GM12873 (cell line): ENCODE data around the gene ZFP69B.

Experiments
- CTCF ChIP-seq: IDR thresholded peaks from 2 replicates; pipeline ENCODE4 v1.5.1; 2012; ENCODE audit warnings: low read depth, mild to moderate bottlenecking, moderate library complexity, low read length, control low read depth; ENCODE audit not compliant: insufficient read depth; ENCODE audit errors: missing control alignments

Gene ZFP69B

GRCh38 chr1:40439247-40439646 is 11.0 kb upstream of the ZFP69B start:
- no peak for TF ChIP-seq CTCF

- TF ChIP-seq CTCF: no peak
Measured at GRCh38 chr1:40450495-40451237, 390 bp downstream of the ZFP69B start.

DNA sequence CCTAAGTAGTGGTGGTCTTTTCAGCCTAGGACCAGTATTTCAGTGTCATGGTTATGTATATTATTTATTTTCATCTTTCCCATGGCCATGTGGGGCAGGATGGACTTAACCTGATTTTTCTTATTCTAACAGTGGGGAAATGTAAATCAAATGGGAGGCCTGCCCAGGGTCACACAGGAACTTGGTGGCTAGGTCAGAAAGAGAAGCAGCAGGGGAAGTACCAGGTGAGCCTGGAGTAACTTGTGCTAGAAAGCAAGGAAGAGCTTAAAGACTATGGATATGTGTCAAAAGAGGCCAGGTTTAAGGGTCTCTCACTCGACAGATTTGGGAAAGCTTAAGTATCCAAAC is 936 bp downstream of the ZFP69B start:
- no peak for TF ChIP-seq CTCF

DNA sequence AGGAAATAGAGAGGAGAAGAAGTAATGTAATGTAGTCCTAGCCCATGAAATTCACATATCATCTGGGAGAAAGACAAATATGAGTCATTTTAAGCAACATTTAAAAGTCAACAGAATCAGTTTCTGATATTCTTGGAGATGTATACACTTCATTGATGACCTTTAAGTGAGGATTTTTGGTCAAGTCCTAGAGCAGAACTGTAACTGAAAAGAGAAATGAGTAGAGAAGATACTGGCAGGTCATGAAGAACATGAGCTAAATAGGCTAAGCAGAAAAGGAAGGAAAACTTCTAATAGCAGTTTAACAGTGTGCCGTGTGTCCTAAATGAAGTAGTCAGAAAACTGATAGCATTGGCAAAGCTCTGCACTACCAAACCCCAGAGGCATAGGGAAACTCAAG is 4.6 kb downstream of the ZFP69B start:
- TF ChIP-seq CTCF: no peak

DNA sequence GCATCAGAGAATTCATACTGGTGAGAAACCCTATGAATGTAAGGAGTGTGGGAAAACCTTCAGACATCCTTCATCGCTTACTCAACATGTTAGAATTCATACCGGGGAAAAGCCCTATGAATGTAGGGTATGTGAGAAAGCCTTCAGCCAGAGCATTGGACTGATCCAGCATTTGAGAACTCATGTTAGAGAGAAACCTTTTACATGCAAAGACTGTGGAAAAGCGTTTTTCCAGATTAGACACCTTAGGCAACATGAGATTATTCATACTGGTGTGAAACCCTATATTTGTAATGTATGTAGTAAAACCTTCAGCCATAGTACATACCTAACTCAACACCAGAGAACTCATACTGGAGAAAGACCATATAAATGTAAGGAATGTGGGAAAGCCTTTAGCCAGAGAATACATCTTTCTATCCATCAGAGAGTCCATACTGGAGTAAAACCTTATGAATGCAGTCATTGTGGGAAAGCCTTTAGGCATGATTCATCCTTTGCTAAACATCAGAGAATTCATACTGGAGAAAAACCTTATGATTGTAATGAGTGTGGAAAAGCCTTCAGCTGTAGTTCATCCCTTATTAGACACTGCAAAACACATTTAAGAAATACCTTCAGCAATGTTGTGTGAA is 12.8 kb downstream of the ZFP69B start:
- no peak for TF ChIP-seq CTCF

DNA sequence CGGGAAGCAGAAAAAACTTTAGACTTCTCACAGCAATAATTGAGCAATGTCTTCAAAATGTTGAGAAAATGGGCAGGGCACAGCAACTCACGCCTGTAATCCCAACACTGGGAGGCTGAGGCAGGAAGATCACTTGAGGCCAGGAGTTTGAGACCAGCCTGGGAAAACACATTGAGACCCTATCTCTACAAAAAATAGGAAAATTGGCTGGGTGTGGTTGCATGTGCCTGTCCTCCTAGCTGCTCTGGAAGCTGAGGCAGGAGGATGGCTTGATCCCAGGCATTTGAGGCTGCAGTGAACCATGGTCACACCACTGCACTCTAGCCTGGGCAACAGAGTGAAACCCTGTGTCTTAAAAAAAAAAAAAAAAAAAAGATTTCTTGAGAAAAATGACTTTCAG is 19.1 kb downstream of the ZFP69B start:
- no peak for TF ChIP-seq CTCF

- no peak for TF ChIP-seq CTCF
Measured at GRCh38 chr1:40475268-40475667, 25.0 kb downstream of the ZFP69B start.
